Keratinocyte (primary cell): ENCODE measurements around the gene ANKRD37.

Experiments
- CTCF ChIP-seq, 3 experiments: IDR thresholded peaks in 1 of 3; conservative IDR thresholded peaks in 1 of 3; optimal IDR thresholded peaks in 1 of 3; 2 replicates in 2 of 3; 3 replicates in 1 of 3; pipeline versions ENCODE3 to v1.5.1; 2011; ENCODE audit warnings: low read length in 3 of 3, mild to moderate bottlenecking in 3 of 3, moderate library complexity in 2 of 3, control low read depth in 1 of 3, inconsistent platforms in 1 of 3; ENCODE audit not compliant: insufficient read depth in 2 of 3; ENCODE audit errors: extremely low read depth in 1 of 3
- EZH2 ChIP-seq: IDR thresholded peaks from one replicate; pipeline ENCODE4 v1.6.1; 2012; ENCODE audit warnings: inconsistent platforms, mild to moderate bottlenecking, low read length, moderate library complexity

GRCh38 chr4:185429660-185430059 lies 33.0 kb downstream of the ANKRD37 start:
- TF ChIP-seq CTCF (optimal IDR thresholded peaks at IDR 0.05 in 1 of 3, IDR thresholded peaks at IDR 0.05 in 1 of 3, conservative IDR thresholded peaks at IDR 0.05 in 1 of 3; ENCODE audit: extremely low read depth in 1 of 3, insufficient read depth in 2 of 3, low read length in 3 of 3), result no peak
- no peak for TF ChIP-seq EZH2
